Stimulated activated effector memory CD8-positive, alpha-beta T cell treated with anti-CD3 and anti-CD28 coated beads, Interleukin-12 subunit alpha, Interleukin-12 subunit beta, amount 100 ng/mL, for 72 hours (primary cell): ENCODE results near the gene CFAP141.

Source experiments
- ATAC-seq: fragments of 150-1000 bp; cut with Tn5 transposase; 2 replicates; pipeline ENCODE4 v1.10.0; 2021
- DNase-seq, 2 donors: peaks; one replicate each; pipeline ENCODE4 v3.0.0; 2021 to 2022; ENCODE audit warnings: low spot score in 2 of 2
- H3K27ac Mint-ChIP-seq: one replicate; pipeline ENCODE4 v1.8.0; 2022; ENCODE audit warnings: mild to moderate bottlenecking, mixed read lengths
- H3K36me3 Mint-ChIP-seq: one replicate; pipeline ENCODE4 v1.8.0; 2022; ENCODE audit warnings: mild to moderate bottlenecking, mixed read lengths
- H3K4me1 Mint-ChIP-seq: one replicate; pipeline ENCODE4 v1.8.0; 2022; ENCODE audit warnings: mixed read lengths
- H3K4me3 Mint-ChIP-seq: one replicate; pipeline ENCODE4 v1.8.0; 2022; ENCODE audit warnings: mild to moderate bottlenecking, mixed read lengths
- H3K9me3 Mint-ChIP-seq: one replicate; pipeline ENCODE4 v1.8.0; 2022; ENCODE audit warnings: mixed read lengths

Gene CFAP141

GRCh38 chr1:154186852-154187501 lies 19.2 kb downstream of the CFAP141 start:
- Mint-ChIP-seq H3K4me3 (no peak overlapping the region), H3K4me1 (peaks cover 14% of the 10 kb centered on the region), H3K9me3 (no peaks in the 10 kb centered on the region), H3K27ac (no peak overlapping the region), H3K36me3 (peaks cover 16% of the 10 kb centered on the region)
- DNase-seq (no peak), ATAC-seq (no peak)

- H3K4me3 Mint-ChIP-seq = no peak overlapping the region
- ATAC-seq (no peak), DNase-seq (peak; percentile 55 to 82)
- no peaks in the 10 kb centered on the region for H3K9me3 Mint-ChIP-seq
- H3K4me1 Mint-ChIP-seq = peaks cover 22% of the 10 kb centered on the region
- no peak overlapping the region for H3K27ac Mint-ChIP-seq
- H3K36me3 Mint-ChIP-seq = peaks cover 24% of the 10 kb centered on the region
Observed at GRCh38 chr1:154186177-154186576, 20.0 kb downstream of the CFAP141 start.

- Mint-ChIP-seq H3K9me3 (no peaks in the 10 kb centered on the region), H3K36me3 (peaks cover 53% of the 10 kb centered on the region), H3K27ac (peak overlapping the region; percentile 94), H3K4me3 (peak overlapping the region; percentile 93), H3K4me1 (peaks cover 49% of the 10 kb centered on the region)
- DNase-seq = peak; percentile 83 to 97
- ATAC-seq = peak; percentile 88
Observed at GRCh38 chr1:154183046-154183915, 22.9 kb downstream of the CFAP141 start.

- peak; percentile 83 for ATAC-seq
Observed at GRCh38 chr1:154182344-154183045, 23.6 kb downstream of the CFAP141 start.

GRCh38 chr1:154181944-154182343 lies 24.2 kb downstream of the CFAP141 start:
- Mint-ChIP-seq H3K9me3 (no peaks in the 10 kb centered on the region), H3K4me1 (peaks cover 63% of the 10 kb centered on the region), H3K4me3 (peak overlapping the region; percentile 93), H3K36me3 (peaks cover 67% of the 10 kb centered on the region), H3K27ac (peak overlapping the region; percentile 94)
- no peak for DNase-seq
- no peak for ATAC-seq

More at GRCh38 chr1:154182344-154183045, 23.6 kb downstream of the CFAP141 start:
- Mint-ChIP-seq H3K4me3 (peak overlapping the region; percentile 93), H3K9me3 (no peaks in the 10 kb centered on the region), H3K27ac (peak overlapping the region; percentile 94), H3K36me3 (peaks cover 61% of the 10 kb centered on the region), H3K4me1 (peaks cover 57% of the 10 kb centered on the region)
- DNase-seq = peak; percentile 57 to 89

GRCh38 chr1:154179946-154180687 lies 26.0 kb downstream of the CFAP141 start:
- ATAC-seq = no peak
- Mint-ChIP-seq H3K9me3 (no peaks in the 10 kb centered on the region), H3K4me3 (peak overlapping the region; percentile 93), H3K36me3 (peaks cover 85% of the 10 kb centered on the region), H3K4me1 (peaks cover 77% of the 10 kb centered on the region), H3K27ac (peak overlapping the region; percentile 94)
- DNase-seq = no peak

- H3K4me1 Mint-ChIP-seq = peaks cover 77% of the 10 kb centered on the region
- DNase-seq = no peak
- peak overlapping the region; percentile 93 for H3K4me3 Mint-ChIP-seq
- ATAC-seq = no peak
- H3K27ac Mint-ChIP-seq = peak overlapping the region; percentile 94
- no peaks in the 10 kb centered on the region for H3K9me3 Mint-ChIP-seq
- H3K36me3 Mint-ChIP-seq = peaks cover 95% of the 10 kb centered on the region
Observed at GRCh38 chr1:154178911-154179811, 27.0 kb downstream of the CFAP141 start.

GRCh38 chr1:154178013-154178412 lies 28.1 kb downstream of the CFAP141 start:
- Mint-ChIP-seq H3K4me1 (peaks cover 72% of the 10 kb centered on the region), H3K4me3 (peak overlapping the region; percentile 93), H3K27ac (peak overlapping the region; percentile 94), H3K9me3 (no peaks in the 10 kb centered on the region), H3K36me3 (peaks cover 99% of the 10 kb centered on the region)
- DNase-seq = no peak
- no peak for ATAC-seq

GRCh38 chr1:154176337-154176736 lies 29.8 kb downstream of the CFAP141 start:
- DNase-seq = no peak
- H3K4me1 Mint-ChIP-seq = peaks cover 76% of the 10 kb centered on the region
- H3K4me3 Mint-ChIP-seq = peak overlapping the region; percentile 11

GRCh38 chr1:154174654-154175053 lies 31.5 kb downstream of the CFAP141 start:
- peak overlapping the region; percentile 94 for H3K27ac Mint-ChIP-seq
- H3K9me3 Mint-ChIP-seq = no peaks in the 10 kb centered on the region
- no peak for DNase-seq
- no peak overlapping the region for H3K4me3 Mint-ChIP-seq
- ATAC-seq = no peak
- H3K36me3 Mint-ChIP-seq = peaks cover 100% of the 10 kb centered on the region
- peaks cover 77% of the 10 kb centered on the region for H3K4me1 Mint-ChIP-seq

More at GRCh38 chr1:154176337-154176736, 29.8 kb downstream of the CFAP141 start:
- H3K36me3 Mint-ChIP-seq = peaks cover 100% of the 10 kb centered on the region
- no peak for ATAC-seq
- H3K9me3 Mint-ChIP-seq = no peaks in the 10 kb centered on the region
- H3K27ac Mint-ChIP-seq = peak overlapping the region; percentile 94

GRCh38 chr1:154171880-154172279 lies 34.3 kb downstream of the CFAP141 start:
- Mint-ChIP-seq H3K4me1 (peaks cover 64% of the 10 kb centered on the region), H3K27ac (peak overlapping the region; percentile 89), H3K4me3 (no peak overlapping the region)

GRCh38 chr1:154171223-154171583 lies 34.9 kb downstream of the CFAP141 start:
- DNase-seq (no peak), ATAC-seq (no peak)
- peaks cover 100% of the 10 kb centered on the region for H3K36me3 Mint-ChIP-seq
- peak overlapping the region; percentile 30 for H3K4me3 Mint-ChIP-seq
- peak overlapping the region; percentile 89 for H3K27ac Mint-ChIP-seq
- peaks cover 57% of the 10 kb centered on the region for H3K4me1 Mint-ChIP-seq
- H3K9me3 Mint-ChIP-seq = no peaks in the 10 kb centered on the region

More at GRCh38 chr1:154171880-154172279, 34.3 kb downstream of the CFAP141 start:
- no peak for DNase-seq
- no peak for ATAC-seq
- H3K9me3 Mint-ChIP-seq = no peaks in the 10 kb centered on the region
- H3K36me3 Mint-ChIP-seq = peaks cover 100% of the 10 kb centered on the region

- H3K4me3 Mint-ChIP-seq = peak overlapping the region; percentile 30
- DNase-seq = peak; percentile 16 to 74
Observed at GRCh38 chr1:154170547-154171222, 35.4 kb downstream of the CFAP141 start.

More at GRCh38 chr1:154170547-154171222, 35.4 kb downstream of the CFAP141 start:
- peaks cover 52% of the 10 kb centered on the region for H3K4me1 Mint-ChIP-seq
- peak; percentile 100 for ATAC-seq
- H3K27ac Mint-ChIP-seq = peak overlapping the region; percentile 89
- peaks cover 100% of the 10 kb centered on the region for H3K36me3 Mint-ChIP-seq
- no peaks in the 10 kb centered on the region for H3K9me3 Mint-ChIP-seq
